Motor neuron (in vitro differentiated cells): ENCODE measurements around the gene TBC1D10B. TPM values are rescaled to one million over a fixed set of nuclear protein-coding genes. Genes with fewer than 3 reads are reported as not detected.

Source experiments
- ATAC-seq, 8 experiments: fragments of 200-7000 bp; cut with Tn5 transposase; replicated peaks in 6 of 8; 2 replicates each; pipeline ENCODE4 v1.8.0; 2021; ENCODE audit warnings: mild to moderate bottlenecking in 8 of 8, moderate library complexity in 8 of 8
- H3K27ac ChIP-seq, 2 donors: fragments of 250-450 bp; sonication (Bioruptor Pico); 2 replicates each; pipeline ENCODE4 v1.9.0; 2021; ENCODE audit warnings: antibody characterized with exemption in 2 of 2, mild to moderate bottlenecking in 2 of 2, moderate library complexity in 1 of 2
- H3K4me1 ChIP-seq, 2 donors: fragments of 250-450 bp; sonication (Bioruptor Pico); replicated peaks in 1 of 2; 2 replicates each; pipeline ENCODE4 v1.6.1; 2021; ENCODE audit warnings: antibody characterized with exemption in 2 of 2, mild to moderate bottlenecking in 2 of 2, moderate library complexity in 1 of 2
- H3K4me3 ChIP-seq, 5 donors: fragments of 250-450 bp; sonication (Bioruptor Pico); 2 replicates each; pipeline ENCODE4 v1.9.0; 2021; ENCODE audit warnings: antibody characterized with exemption in 5 of 5, mild to moderate bottlenecking in 5 of 5, moderate library complexity in 4 of 5
- WGBS, 10 experiments: fragments of 450-650 bp; shearing (Covaris generic); methylation state at CpG; one replicate each; pipeline ENCODE4 v1.0.0; 2022; 5-methylcytosine and 5-hydroxymethylcytosine counted together
- in situ Hi-C, 9 experiments: fragments of 400-800 bp; cut with MboI; loops; one replicate each; pipeline ENCODE4 v1.15.0; 2021; ENCODE audit warnings: low sequenced_read_pairs in 9 of 9, low pct_unique_long_range_greater_than_20kb in 2 of 9; ENCODE audit not compliant: unreplicated experiment in 9 of 9
- total RNA-seq, 8 experiments: library from RNA; unstranded; fragments of 300-600 nt; gene quantifications; 2 replicates each; pipeline versions ENCODE4 v1.2.3 to v1.2.4, GENCODE V29; 2022

The TBC1D10B gene
- total RNA-seq, 8 experiments from 2014 or later, result 15.4 to 32.3 (median 21.5) TPM

DNA sequence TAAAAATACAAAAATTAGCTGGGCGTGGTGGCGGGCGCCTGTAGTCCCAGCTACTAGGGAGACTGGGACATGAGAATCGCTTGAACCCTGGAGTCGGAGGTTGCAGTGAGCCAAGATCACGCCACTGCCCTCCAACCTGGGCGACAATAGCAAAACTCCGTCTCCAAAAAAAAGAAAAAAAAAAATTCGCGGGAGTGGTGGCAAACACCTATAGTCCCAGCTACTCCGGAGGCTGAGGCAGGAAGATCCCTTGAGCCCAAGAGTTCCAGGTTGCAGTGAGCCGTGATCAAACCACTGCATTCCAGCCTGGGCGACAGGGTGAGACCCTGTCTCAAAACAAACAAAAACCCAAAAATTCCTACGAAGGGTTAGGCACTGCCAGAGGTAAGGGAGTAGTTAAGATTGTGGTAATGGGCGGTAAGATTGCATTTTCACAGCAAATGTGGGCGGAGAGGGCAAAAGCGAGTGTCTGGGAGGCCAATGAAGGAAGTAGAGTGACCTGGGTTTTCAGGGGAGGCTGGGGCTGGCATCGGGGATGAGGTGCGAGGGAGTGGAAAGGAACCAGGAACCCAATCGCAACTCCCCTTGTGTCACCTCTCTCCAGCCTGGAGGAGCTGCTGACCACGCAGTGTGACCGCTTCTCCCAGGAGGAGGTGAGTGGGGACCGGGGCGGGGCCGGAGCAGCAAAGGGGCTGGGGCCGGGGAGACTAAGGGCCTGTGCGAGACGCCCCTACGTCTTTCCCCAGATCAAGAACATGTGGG is 6.9 kb upstream of the TBC1D10B start:
- in situ Hi-C loops, result no loop called here
- peak overlapping the region; percentile 97 to 100 for H3K27ac ChIP-seq
- peak overlapping the region; percentile 50 to 80 (median 52) for H3K4me3 ChIP-seq
- 40 to 100% (median 73%) methylated on average over 1 to 10 of the region's 29 CpGs; no CpG with 5 or more reads in 2 of the 10 experiments for WGBS, 10 experiments
- H3K4me1 ChIP-seq, result peaks cover 8 to 12% of the 10 kb centered on the region in 2 donors
- no peak for ATAC-seq

DNA sequence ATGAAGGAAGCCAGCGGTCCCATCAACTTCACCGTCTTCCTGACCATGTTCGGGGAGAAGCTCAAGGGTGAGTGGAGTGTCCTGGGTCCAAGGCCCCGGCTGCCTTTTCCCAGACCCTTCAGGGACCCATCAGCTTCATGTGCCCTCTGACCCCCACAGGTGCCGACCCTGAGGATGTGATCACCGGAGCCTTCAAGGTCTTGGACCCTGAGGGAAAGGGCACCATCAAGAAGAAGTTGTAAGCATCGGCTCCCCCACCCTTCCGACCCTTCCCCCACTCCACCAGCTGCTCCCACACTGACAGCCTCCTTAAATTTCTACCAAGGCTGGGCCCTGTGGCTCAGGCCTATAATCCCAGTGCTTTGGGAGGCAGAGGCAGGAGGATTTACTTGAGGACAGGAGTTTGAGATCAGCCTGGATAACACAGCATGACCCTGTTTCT is 6.2 kb upstream of the TBC1D10B start:
- ATAC-seq, result no peak
- in situ Hi-C loops, result no loop called here
- WGBS, 10 experiments, result 82 to 90% methylated on average over 2 of the region's 8 CpGs; no CpG with 5 or more reads in 8 of the 10 experiments
- Histone ChIP-seq H3K27ac (no peak overlapping the region), H3K4me3 (no peak overlapping the region), H3K4me1 (peaks cover 14 to 16% of the 10 kb centered on the region in 2 donors)

DNA sequence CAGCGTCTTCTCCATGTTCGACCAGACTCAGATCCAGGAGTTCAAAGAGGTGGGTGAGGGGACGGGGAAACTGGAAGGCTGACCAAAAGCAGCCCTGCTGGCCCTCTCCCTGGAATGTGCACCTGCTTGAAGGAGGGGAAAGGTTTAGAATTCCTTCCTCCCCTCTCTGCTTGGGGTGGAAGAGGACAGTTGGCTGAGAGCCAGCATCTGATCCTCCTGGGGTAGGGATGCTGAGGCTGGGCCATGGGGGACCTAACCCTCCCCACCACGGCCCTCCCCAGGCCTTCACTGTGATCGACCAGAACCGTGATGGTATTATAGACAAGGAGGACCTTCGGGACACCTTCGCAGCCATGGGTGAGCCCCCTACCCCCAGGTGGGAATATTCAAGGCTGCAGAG is 5.6 kb upstream of the TBC1D10B start:
- WGBS, 10 experiments, result 60 to 88% methylated on average over 2 to 3 of the region's 8 CpGs; no CpG with 5 or more reads in 8 of the 10 experiments
- Histone ChIP-seq H3K27ac (no peak overlapping the region), H3K4me1 (peaks cover 16 to 19% of the 10 kb centered on the region in 2 donors), H3K4me3 (no peak overlapping the region)
- in situ Hi-C loops, result no loop called here
- no peak for ATAC-seq

DNA sequence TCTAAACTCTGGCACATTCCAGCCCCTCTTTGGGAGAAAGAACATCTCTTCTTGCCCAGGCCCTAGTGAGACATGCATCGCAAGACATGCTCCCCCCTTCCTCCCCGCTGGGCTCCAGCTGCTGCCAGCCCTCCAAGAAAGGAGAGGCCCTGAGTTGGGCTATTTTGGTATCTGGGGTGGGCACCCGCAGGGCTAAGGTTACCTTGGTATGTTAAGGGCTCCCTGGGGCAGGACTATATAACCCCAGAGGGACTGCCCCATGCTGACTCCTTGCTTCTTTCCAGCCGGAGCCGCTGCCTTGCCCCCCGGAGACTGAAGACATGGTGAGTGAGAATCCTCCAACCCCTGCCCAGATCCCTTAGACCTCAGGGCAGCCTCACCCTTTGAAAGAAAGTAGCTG is 4.2 kb upstream of the TBC1D10B start, which contains the start of gene MYL11:
Gene MYL11 (plus strand): TSS at position 265 of the 400 bp plus-strand sequence. CDS start 56 bp downstream, at position 321.
- ATAC-seq, result no peak
- 70 to 96% (median 76%) methylated on average over 1 to 5 of the region's 6 CpGs; no CpG with 5 or more reads in 4 of the 10 experiments for WGBS, 10 experiments
- in situ Hi-C loops, result no loop called here
- Histone ChIP-seq H3K27ac (no peak within 1 kb of the TSS), H3K4me1 (peaks cover 16 to 19% of the 10 kb centered on the region in 2 donors), H3K4me3 (no peak within 1 kb of the TSS)

DNA sequence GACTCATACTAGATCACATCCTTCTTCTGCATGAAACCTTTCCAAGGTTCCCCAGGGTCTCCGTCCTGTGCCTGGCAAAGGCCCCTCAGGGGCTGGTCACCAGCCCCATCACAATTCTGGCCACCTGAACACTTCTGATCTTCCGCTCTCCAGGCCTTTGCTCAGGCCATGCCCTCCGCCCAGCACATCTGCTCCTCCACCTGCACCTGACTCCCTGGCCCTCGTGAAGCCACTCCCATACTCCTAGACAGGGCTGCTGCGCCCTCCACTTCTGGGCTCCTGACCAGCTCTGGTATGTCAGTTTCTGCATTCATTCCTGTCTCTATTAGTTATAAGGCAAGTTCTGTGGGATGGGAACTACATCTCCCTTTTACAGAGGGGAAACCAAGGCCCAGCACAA is 2.4 kb upstream of the TBC1D10B start:
- H3K4me1 ChIP-seq, result peaks cover 18 to 22% of the 10 kb centered on the region in 2 donors
- H3K4me3 ChIP-seq, result no peak overlapping the region
- ATAC-seq, result no peak
- WGBS, 10 experiments, result 30 to 90% (median 83%) methylated on average over 2 to 4 of the region's 5 CpGs; no CpG with 5 or more reads in 5 of the 10 experiments
- no peak overlapping the region for H3K27ac ChIP-seq
- in situ Hi-C loops, result no loop called here

DNA sequence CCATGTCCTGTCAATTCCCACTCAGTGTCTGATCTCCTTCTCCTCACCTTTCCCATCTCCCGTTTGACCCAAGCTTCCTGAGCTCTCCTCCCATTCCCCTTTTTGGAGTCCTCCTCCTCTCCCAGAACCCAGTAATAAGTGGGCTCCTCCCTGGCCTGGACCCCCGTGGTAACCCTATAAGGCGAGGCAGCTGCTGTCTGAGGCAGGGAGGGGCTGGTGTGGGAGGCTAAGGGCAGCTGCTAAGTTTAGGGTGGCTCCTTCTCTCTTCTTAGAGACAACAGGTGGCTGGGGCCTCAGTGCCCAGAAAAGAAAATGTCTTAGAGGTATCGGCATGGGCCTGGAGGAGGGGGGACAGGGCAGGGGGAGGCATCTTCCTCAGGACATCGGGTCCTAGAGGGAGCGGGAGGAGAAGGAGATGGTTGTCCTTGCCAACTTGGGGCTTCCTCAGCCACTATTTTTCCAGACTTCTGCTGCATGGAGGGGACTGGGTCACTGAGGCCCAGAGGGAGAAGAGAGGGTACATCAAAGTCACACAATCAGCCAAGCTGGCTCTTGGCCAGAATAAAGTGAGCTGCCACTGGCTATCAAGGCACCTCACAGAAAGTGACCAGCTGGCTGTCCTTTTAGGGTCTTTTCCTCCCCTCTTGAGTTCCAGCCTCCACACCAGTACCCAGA is 1.9 kb upstream of the TBC1D10B start:
- in situ Hi-C loops, result no loop called here
- no peak for ATAC-seq
- Histone ChIP-seq H3K4me1 (peaks cover 17 to 20% of the 10 kb centered on the region in 2 donors), H3K27ac (peak overlapping the region in 1 of 2 donors; percentile 90), H3K4me3 (no peak overlapping the region)
- 0 to 100% (median 69%) methylated on average over 1 to 4 of the region's 6 CpGs; no CpG with 5 or more reads in 4 of the 10 experiments for WGBS, 10 experiments

DNA sequence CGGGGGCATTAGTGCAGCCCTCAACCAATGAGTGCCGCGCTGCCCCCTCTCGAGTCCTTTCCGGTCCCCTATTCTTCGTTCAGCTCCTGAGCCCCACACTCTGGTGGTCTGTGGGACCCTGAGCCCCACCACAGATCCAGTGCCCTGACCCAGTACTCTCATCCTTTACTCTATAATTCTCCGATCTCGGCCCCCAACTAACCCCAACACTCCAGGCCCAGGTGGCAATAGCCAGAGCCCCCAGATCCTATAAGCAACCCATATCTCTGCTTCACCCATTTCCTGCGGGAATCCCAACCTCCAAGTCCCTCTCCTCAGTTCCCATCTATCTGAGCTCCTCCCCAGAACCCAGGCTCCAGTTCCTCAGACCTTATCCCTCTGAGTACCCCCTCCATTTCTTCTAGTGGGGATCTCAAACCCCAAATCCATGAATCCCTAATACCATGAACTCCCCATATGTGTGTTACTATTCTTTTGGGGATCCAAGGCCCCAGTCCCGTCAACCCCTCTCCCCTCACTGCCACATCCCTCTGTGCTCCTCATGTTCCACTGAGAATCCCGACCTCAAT is 1.0 kb upstream of the TBC1D10B start:
- peak overlapping the region; percentile 29 to 36 (median 35) for H3K4me3 ChIP-seq
- 0 to 100% (median 46%) methylated on average over 1 to 7 of the region's 11 CpGs; no CpG with 5 or more reads in 4 of the 10 experiments for WGBS, 10 experiments
- no peak for ATAC-seq
- in situ Hi-C loops, result no loop called here
- peak overlapping the region; percentile 90 to 93 for H3K27ac ChIP-seq
- H3K4me1 ChIP-seq, result peaks cover 14 to 19% of the 10 kb centered on the region in 2 donors

DNA sequence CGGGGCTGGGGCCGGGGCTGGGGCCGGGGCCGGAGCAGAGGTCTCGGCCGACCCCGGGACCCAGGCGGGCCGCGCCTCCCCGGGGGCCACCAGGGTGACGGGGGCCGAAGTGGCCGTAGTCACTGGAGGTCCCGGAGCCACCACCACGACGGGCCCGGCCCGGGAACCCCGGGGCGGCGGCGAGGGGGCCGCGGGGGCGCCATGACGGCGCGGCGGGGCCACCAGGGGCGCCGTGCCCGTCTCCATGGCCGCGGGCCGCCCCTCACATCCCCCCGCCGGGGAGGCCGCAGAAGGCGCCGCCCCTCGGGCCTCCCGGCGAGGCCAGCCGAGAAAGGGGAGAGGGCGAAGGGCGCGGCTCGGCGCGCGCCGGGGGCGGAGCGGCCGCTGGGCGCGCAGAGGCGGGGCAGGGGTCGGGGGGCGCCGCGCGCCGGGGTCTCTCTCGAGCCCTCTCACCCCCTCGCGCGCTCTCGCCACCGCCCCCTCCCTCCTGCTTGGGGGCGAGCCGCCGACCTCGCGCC is 297 bp downstream of the TBC1D10B start:
- H3K4me1 ChIP-seq, result peaks cover 14 to 19% of the 10 kb centered on the region in 2 donors
- peak in 3 of 8 experiments; percentile 4 to 21 (median 5) for ATAC-seq
- in situ Hi-C loops, result no loop called here
- H3K4me3 ChIP-seq, result peak overlapping the region; percentile 49 to 95 (median 82)
- no CpG with 5 or more reads among the region's 76 CpGs for WGBS, 10 experiments
- H3K27ac ChIP-seq, result peak overlapping the region; percentile 83 to 91

DNA sequence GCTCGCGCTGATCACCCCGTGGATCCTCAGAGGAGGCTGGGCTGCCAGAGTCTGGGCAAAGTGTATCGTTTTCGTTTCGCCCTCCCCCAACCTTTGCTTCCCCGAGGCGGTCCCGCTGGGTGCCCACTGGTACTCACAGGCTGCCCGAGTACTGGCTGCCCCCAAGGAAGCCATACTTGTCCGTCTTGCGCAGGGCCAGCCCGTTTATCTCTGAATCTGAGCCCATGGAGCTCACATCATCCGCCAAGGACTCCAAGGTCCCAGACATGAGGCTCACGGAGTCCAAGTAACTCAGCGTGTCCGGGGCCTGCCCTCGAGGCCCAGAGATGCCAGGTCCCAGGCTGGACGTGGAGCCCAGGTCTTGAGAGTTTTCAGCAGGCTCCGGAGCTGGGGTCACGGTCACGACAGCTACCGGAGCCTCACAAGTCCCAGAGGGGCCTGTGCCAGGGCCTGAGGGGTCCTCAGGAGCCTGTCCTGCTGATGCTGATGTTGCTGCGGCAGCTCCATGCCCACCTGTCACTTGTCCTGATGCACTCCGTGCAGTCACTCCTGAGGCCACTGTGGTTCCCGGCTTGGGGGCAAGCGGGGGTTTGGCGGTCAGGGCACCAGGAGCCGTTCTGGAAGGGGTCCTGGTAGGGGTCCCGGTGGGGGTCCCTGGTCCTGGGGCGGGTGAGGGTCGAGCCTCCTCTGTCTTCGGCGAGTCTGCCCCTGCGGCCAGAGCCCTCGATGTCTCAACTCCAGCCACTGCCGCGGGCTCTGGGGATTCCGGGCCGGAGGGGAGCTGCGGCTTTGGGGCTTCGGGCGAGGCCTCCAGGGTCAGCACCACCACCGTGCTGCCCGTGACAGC is 980 bp downstream of the TBC1D10B start:
- no peak for ATAC-seq
- 0 to 40% (median 0%) methylated on average over 1 to 13 of the region's 45 CpGs; no CpG with 5 or more reads in 5 of the 10 experiments for WGBS, 10 experiments
- Histone ChIP-seq H3K27ac (peak overlapping the region; percentile 83 to 91), H3K4me1 (peaks cover 14 to 19% of the 10 kb centered on the region in 2 donors), H3K4me3 (peak overlapping the region; percentile 49 to 95 (median 82))
- in situ Hi-C loops, result no loop called here

DNA sequence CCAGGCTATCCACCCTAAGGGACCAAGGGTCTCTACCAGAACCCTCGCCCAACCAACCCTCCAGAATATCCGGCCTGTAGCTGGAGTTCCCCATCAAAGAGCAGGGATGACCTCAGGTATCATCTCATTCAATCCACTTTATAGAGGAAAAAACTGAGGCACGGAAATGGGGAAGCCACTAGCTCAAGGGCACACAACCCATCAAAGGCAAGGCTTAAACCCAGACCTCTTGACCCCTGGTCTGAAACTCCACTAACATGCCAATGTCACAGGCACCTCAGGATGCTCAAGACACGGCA is 1.6 kb downstream of the TBC1D10B start:
- H3K4me1 ChIP-seq, result peaks cover 14 to 19% of the 10 kb centered on the region in 2 donors
- no peak for ATAC-seq
- in situ Hi-C loops, result no loop called here
- no peak overlapping the region for H3K27ac ChIP-seq
- H3K4me3 ChIP-seq, result peak overlapping the region; percentile 49 to 95 (median 82)
- 0 to 43% (median 25%) methylated on average over 2 to 3 of the region's 4 CpGs; no CpG with 5 or more reads in 7 of the 10 experiments for WGBS, 10 experiments

DNA sequence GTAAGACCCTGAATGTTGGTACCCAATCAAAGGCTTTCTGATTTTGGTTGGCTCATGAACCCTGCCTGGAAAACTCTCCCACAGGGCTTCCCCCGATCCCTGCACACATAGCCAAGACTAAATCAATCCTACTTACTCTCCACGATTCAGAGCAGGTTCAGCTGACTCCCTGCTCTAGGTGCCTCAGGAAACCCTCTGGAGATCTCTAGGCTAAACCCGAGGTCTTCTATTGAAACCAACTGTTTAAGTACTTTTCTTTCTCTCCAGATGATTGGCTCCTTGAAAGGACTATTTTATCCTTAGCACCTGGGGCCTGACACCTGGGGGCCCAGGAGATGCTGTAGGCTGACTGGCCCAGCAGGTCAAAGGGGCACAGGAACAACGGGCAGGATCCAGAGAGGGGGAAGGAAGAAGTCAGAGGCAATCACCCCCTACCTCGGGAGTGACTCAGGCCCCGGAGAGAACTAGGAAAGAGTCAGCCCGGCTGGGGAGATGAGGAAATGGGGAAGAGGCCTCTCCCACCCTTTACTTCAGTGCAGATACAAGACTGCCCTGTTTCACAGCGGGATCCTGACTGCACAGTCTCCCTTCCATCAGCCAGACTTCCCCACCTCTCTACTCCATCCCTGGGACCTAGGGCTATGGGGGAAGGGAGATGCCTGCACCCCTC is 2.0 kb downstream of the TBC1D10B start:
- no peak for ATAC-seq
- Histone ChIP-seq H3K27ac (no peak overlapping the region), H3K4me3 (peak overlapping the region; percentile 49 to 95 (median 82)), H3K4me1 (peaks cover 14 to 19% of the 10 kb centered on the region in 2 donors)
- in situ Hi-C loops, result no loop called here
- WGBS, 10 experiments, result 0 to 37% (median 8%) methylated on average over 1 to 7 of the region's 8 CpGs; no CpG with 5 or more reads in 4 of the 10 experiments
